Measurements from ENCODE around the gene VRK1.

DNA sequence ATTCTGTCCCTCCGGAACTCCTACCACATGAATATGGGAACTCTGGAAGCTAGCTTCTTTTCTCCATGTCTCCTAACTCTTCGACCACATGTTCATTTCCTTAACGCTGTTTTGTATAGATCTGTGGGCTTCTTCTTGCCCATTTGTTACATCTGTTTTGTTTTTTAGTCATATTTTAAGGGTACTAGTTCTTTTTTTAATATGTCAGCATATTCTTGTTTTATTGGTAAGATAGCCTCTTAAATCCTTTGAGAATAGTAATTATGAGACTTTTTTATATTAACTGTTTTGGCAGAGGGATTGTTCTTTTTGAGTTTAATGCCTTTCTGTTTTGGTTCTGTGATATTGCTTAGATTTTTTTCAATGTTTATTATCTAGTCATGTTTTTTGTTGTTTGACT, 70.5 kb downstream of the VRK1 start:
- no peak for TF ChIP-seq EZH2 (IDR thresholded peaks at IDR 0.05; ENCODE audit: low read length, unreplicated experiment)
- TF ChIP-seq, protein P1, sequence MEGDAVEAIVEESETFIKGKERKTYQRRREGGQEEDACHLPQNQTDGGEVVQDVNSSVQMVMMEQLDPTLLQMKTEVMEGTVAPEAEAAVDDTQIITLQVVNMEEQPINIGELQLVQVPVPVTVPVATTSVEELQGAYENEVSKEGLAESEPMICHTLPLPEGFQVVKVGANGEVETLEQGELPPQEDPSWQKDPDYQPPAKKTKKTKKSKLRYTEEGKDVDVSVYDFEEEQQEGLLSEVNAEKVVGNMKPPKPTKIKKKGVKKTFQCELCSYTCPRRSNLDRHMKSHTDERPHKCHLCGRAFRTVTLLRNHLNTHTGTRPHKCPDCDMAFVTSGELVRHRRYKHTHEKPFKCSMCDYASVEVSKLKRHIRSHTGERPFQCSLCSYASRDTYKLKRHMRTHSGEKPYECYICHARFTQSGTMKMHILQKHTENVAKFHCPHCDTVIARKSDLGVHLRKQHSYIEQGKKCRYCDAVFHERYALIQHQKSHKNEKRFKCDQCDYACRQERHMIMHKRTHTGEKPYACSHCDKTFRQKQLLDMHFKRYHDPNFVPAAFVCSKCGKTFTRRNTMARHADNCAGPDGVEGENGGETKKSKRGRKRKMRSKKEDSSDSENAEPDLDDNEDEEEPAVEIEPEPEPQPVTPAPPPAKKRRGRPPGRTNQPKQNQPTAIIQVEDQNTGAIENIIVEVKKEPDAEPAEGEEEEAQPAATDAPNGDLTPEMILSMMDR (conservative IDR thresholded peaks at IDR 0.05; ENCODE audit: low read depth, low read length): no peak
- no peak for TF ChIP-seq EZH2phosphoT487 (IDR thresholded peaks at IDR 0.05; ENCODE audit: borderline replicate concordance, low read length)

Data from PC-3 (cell line).